Tibial nerve (tissue), 3 donors: Measurements from ENCODE around the gene SH3TC1.

Experiments used
- CTCF ChIP-seq, 5 experiments: fragments of 200-600 bp in 3 of 5; fragments of 450-650 bp in 2 of 5; sonication (generic) in 3 of 5; IDR thresholded peaks; one replicate each; pipeline ENCODE4 v1.5.1; 2016 to 2019; ENCODE audit warnings: antibody characterized with exemption in 5 of 5, mild to moderate bottlenecking in 3 of 5, moderate library complexity in 2 of 5
- POLR2A ChIP-seq, 2 donors: fragments of 450-650 bp; IDR thresholded peaks; one replicate each; pipeline ENCODE4 v1.6.1; 2017; ENCODE audit warnings: antibody characterized with exemption in 2 of 2, mild to moderate bottlenecking in 2 of 2, moderate library complexity in 2 of 2

GRCh38 chr4:8195841-8196458, 3.1 kb upstream of the SH3TC1 start:
- TF ChIP-seq CTCF (IDR thresholded peaks at IDR 0.05) (no peak), POLR2A (IDR thresholded peaks at IDR 0.05) (no peak)
